OCI-LY7 (cell line): Measurements from ENCODE around the gene LIN28B. TPM values are rescaled to one million over a fixed set of nuclear protein-coding genes. Genes with fewer than 3 reads are reported as not detected.

Experiments used
- BruUV-seq: library from RNA; stranded (reverse); fragments of 400-500 nt; replicated peaks from 2 replicates; lab custom pipeline; 2021; lab: Mats Ljungman, UMichigan
- CTCF ChIA-PET: fragments of 300-600 bp; sonication (Branson Sonifier 250); formaldehyde crosslinking; loops from one replicate; lab custom pipeline; 2022; ENCODE audit warnings: antibody characterized with exemption; ENCODE audit not compliant: unreplicated experiment; lab: Charles Lee
- POLR2A ChIA-PET: fragments of 300-600 bp; sonication (Branson Sonifier 250); formaldehyde crosslinking; loops from one replicate; lab custom pipeline; 2022; ENCODE audit warnings: antibody characterized with exemption; lab: Charles Lee
- DNase-seq: peaks from one replicate; pipeline ENCODE4 v3.0.0-alpha.2; 2015; ENCODE audit warnings: low spot score
- H2AFZ ChIP-seq: fragments of 200-600 bp; sonication (generic), shearing (Covaris generic); 2 replicates; pipeline ENCODE4 v1.6.1; 2014; ENCODE audit warnings: mild to moderate bottlenecking, antibody characterized with exemption, low read length, moderate library complexity
- H3K27ac ChIP-seq: fragments of 200-600 bp; sonication (generic); 2 replicates; pipeline ENCODE4 v1.5.1; 2014; ENCODE audit warnings: mixed run types, low read depth, mild to moderate bottlenecking, moderate library complexity, low read length, inconsistent platforms; ENCODE audit not compliant: poor library complexity, severe bottlenecking
- H3K36me3 ChIP-seq: fragments of 200-600 bp; sonication (generic); 2 replicates; pipeline ENCODE4 v1.6.1; 2014; ENCODE audit warnings: mild to moderate bottlenecking, antibody characterized with exemption, low read length, moderate library complexity, mixed read lengths; ENCODE audit not compliant: insufficient read depth
- H3K4me1 ChIP-seq: fragments of 200-600 bp; sonication (generic); 2 replicates; pipeline ENCODE4 v1.5.1; 2014; ENCODE audit warnings: mild to moderate bottlenecking, low read length; ENCODE audit not compliant: insufficient read depth, poor library complexity, severe bottlenecking
- H3K4me2 ChIP-seq: fragments of 200-600 bp; sonication (generic); 2 replicates; pipeline ENCODE4 v1.6.1; 2014; ENCODE audit warnings: mild to moderate bottlenecking, low read length
- H3K4me3 ChIP-seq: fragments of 200-600 bp; sonication (generic); 2 replicates; pipeline ENCODE4 v1.5.1; 2014; ENCODE audit warnings: mild to moderate bottlenecking, low read depth, low read length; ENCODE audit not compliant: poor library complexity, severe bottlenecking
- H3K79me2 ChIP-seq: fragments of 200-600 bp; sonication (generic); 2 replicates; pipeline ENCODE4 v1.6.1; 2016; ENCODE audit warnings: low read depth, mild to moderate bottlenecking, low read length, moderate library complexity, mixed read lengths; ENCODE audit not compliant: insufficient read depth
- H3K9me2 ChIP-seq: fragments of 200-600 bp; sonication (generic); 2 replicates; pipeline ENCODE4 v1.6.1; 2016; ENCODE audit warnings: mild to moderate bottlenecking, low read length, mixed read lengths; ENCODE audit not compliant: insufficient read depth
- H3K9me3 ChIP-seq: fragments of 200-600 bp; sonication (generic); 2 replicates; pipeline ENCODE4 v1.6.1; 2014; ENCODE audit warnings: mild to moderate bottlenecking, mixed run types, low read length, mixed read lengths
- H4K20me1 ChIP-seq: fragments of 200-600 bp; sonication (generic); 2 replicates; pipeline ENCODE4 v1.6.1; 2014; ENCODE audit warnings: mild to moderate bottlenecking, antibody characterized with exemption, low read length, moderate library complexity, mixed read lengths; ENCODE audit not compliant: insufficient read depth
- EZH2phosphoT487 ChIP-seq: fragments of 200-600 bp; sonication (generic); IDR thresholded peaks from 2 replicates; pipeline ENCODE4 v1.6.1; 2018; ENCODE audit warnings: low read depth, borderline replicate concordance, mild to moderate bottlenecking, mixed run types, antibody characterized with exemption, low read length, moderate library complexity, mixed read lengths
- intact Hi-C: fragments of 100-400 bp; cut with micrococcal nuclease; formaldehyde crosslinking; loops from one replicate; pipeline ENCODE4 v1.10.0; 2022; ENCODE audit not compliant: unreplicated experiment
- total RNA-seq, 2 experiments: library from RNA; depleted of rRNA in 1 of 2; stranded (reverse); fragments of >200 nt in 1 of 2; shearing (Covaris generic) in 1 of 2; gene quantifications; 2 replicates each; pipeline ENCODE4 v1.2.3, GENCODE V29; 2014 to 2022
- TF ChIP-seq, protein P1 (sequence below): fragments of 200-600 bp; sonication (generic); conservative IDR thresholded peaks from 2 replicates; pipeline ENCODE4 v1.5.1; 2014; ENCODE audit warnings: mild to moderate bottlenecking, antibody characterized with exemption, low read length, moderate library complexity, mixed read lengths

Gene LIN28B
- total RNA-seq, 2 experiments from 2014 or later = not detected

DNA sequence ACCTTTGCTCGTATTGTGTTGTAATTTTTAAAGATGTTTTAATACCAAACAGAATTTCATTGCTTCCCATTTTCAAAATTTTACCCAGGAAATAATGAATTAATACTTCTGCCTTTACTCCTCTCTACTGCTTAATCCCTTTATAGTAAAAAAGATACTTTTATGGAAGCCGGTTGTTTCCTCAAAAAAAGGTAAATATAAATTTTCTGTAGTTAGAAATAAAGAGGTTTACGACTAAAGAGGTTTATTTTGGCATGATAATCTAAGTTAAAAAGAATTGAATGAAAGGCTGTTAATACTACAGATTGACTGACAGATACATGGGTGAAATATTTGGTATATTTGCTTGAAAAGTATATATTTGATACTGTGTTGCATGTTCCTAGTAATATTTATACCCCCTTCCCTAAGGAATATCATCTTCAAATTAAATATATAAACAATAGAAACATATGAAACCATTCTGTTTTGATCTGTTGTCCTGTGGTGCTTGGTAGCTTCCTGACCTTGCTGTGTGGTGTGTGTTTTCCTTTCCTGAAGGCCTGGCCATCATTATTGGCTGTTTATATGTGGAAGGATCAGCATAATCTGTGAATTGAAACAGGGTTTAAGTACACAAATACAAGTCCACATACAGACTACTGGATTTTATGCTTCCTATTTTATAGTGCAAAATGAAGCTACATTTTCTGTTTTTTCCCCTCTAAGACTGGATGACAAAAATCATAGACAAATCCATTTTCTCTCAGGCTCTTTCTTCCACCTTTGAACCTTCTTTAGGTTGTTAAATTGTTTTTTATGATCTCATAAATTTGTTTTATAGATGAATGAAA, 2.3 kb downstream of the LIN28B start:
- H3K79me2 ChIP-seq = no peaks in the 10 kb centered on the region
- no TSS peak for BruUV-seq
- no peak overlapping the region for H3K4me2 ChIP-seq

DNA sequence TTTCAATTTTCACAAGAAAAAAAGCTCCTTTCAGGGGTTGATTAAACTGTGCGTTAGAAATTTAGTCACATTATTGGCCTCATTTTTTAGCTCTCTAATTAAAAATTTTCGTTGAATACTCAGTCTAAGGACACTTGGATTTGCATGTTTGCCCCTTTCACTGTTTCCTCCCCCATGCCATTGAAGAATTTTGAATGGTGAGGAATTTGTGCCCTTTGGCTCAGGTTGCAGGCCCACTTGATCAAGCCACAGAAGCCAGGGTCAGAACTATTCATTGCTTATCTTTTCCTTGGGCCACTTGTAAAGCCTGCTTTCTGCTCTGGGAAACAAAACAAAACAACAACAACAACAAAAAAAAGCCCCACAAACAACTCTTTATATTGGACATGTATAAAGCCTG, 12.2 kb downstream of the LIN28B start:
- TF ChIP-seq EZH2phosphoT487 = no peak
- TF ChIP-seq, protein P1, sequence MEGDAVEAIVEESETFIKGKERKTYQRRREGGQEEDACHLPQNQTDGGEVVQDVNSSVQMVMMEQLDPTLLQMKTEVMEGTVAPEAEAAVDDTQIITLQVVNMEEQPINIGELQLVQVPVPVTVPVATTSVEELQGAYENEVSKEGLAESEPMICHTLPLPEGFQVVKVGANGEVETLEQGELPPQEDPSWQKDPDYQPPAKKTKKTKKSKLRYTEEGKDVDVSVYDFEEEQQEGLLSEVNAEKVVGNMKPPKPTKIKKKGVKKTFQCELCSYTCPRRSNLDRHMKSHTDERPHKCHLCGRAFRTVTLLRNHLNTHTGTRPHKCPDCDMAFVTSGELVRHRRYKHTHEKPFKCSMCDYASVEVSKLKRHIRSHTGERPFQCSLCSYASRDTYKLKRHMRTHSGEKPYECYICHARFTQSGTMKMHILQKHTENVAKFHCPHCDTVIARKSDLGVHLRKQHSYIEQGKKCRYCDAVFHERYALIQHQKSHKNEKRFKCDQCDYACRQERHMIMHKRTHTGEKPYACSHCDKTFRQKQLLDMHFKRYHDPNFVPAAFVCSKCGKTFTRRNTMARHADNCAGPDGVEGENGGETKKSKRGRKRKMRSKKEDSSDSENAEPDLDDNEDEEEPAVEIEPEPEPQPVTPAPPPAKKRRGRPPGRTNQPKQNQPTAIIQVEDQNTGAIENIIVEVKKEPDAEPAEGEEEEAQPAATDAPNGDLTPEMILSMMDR = no peak
- H2AFZ ChIP-seq = no peak overlapping the region
- no peaks in the 10 kb centered on the region for H3K9me2 ChIP-seq
- BruUV-seq = no TSS peak
- no peaks in the 10 kb centered on the region for H3K36me3 ChIP-seq
- intact Hi-C loops = no loop called here
- no peaks in the 10 kb centered on the region for H3K79me2 ChIP-seq
- CTCF ChIA-PET = no interaction called here
- POLR2A ChIA-PET = interaction anchor here (0.5 to 1.2 kb wide), 6 partner anchors 10 to 1409 kb away, joined by 3 to 7 read pairs (median 4); no protein-coding TSS in a partner anchor
- no peak overlapping the region for H3K4me3 ChIP-seq
- H3K4me2 ChIP-seq = no peak overlapping the region
- H3K4me1 ChIP-seq = no peaks in the 10 kb centered on the region
- no peak for DNase-seq
- H3K9me3 ChIP-seq = no peaks in the 10 kb centered on the region
- no peak overlapping the region for H3K27ac ChIP-seq
- H4K20me1 ChIP-seq = no peaks in the 10 kb centered on the region

More for the DNA sequence above, 2.3 kb downstream of the LIN28B start:
- no peak overlapping the region for H2AFZ ChIP-seq
- no peaks in the 10 kb centered on the region for H3K4me1 ChIP-seq
- no peak for TF ChIP-seq EZH2phosphoT487
- TF ChIP-seq, protein P1 = no peak
- H3K36me3 ChIP-seq = no peaks in the 10 kb centered on the region
- H3K9me2 ChIP-seq = no peaks in the 10 kb centered on the region
- H3K27ac ChIP-seq = no peak overlapping the region
- DNase-seq = no peak
- no peak overlapping the region for H3K4me3 ChIP-seq
- no peaks in the 10 kb centered on the region for H4K20me1 ChIP-seq
- intact Hi-C loops = no loop called here
- no peaks in the 10 kb centered on the region for H3K9me3 ChIP-seq
- ChIA-PET CTCF (no interaction called here), POLR2A (interaction anchor here (0.6 to 1.2 kb wide), 3 partner anchors 9 to 100 kb away, joined by 3 to 5 read pairs (median 3); no protein-coding TSS in a partner anchor)
